GM18858 (cell line): ENCODE results near the gene ASB16.
A peak's percentile ranks its signal among the peaks of the same experiment; 100 is the strongest.
"Not testable (repeated sequence)": the region's sequence is repeated elsewhere in the genome, so short reads cannot be mapped to it uniquely, and the experiment has no call there.

Experiments
- ATAC-seq: cut with Tn5 transposase; IDR thresholded peaks from one replicate; pipeline ENCODE4 v1.9.1; 2021; ENCODE audit not compliant: unreplicated experiment

Gene ASB16

GRCh38 chr17:44146375-44147346 lies 23.8 kb upstream of the ASB16 start:
- no peak for ATAC-seq

- ATAC-seq, result no peak
Measured at GRCh38 chr17:44147812-44148211, 22.7 kb upstream of the ASB16 start.

- not testable (repeated sequence) for ATAC-seq
Measured at GRCh38 chr17:44149066-44149465, 21.4 kb upstream of the ASB16 start.

GRCh38 chr17:44149750-44150329 lies 20.7 kb upstream of the ASB16 start:
- no peak for ATAC-seq

GRCh38 chr17:44152875-44153274 lies 17.6 kb upstream of the ASB16 start:
- no peak for ATAC-seq

GRCh38 chr17:44155488-44155887 lies 15.0 kb upstream of the ASB16 start:
- no peak for ATAC-seq

- no peak for ATAC-seq
Measured at GRCh38 chr17:44159519-44160210, 10.8 kb upstream of the ASB16 start.

- no peak for ATAC-seq
Measured at GRCh38 chr17:44164476-44164875, 6.0 kb upstream of the ASB16 start.

- no peak for ATAC-seq
Measured at GRCh38 chr17:44167181-44167861, 3.2 kb upstream of the ASB16 start.

GRCh38 chr17:44170135-44170498 lies 387 bp upstream of the ASB16 start:
- ATAC-seq, result no peak

GRCh38 chr17:44171931-44172455 lies 1.5 kb downstream of the ASB16 start:
- no peak for ATAC-seq

- ATAC-seq, result no peak
Measured at GRCh38 chr17:44174427-44174826, 3.9 kb downstream of the ASB16 start.

- no peak for ATAC-seq
Measured at GRCh38 chr17:44176257-44176656, 5.8 kb downstream of the ASB16 start.

- no peak for ATAC-seq
Measured at GRCh38 chr17:44176671-44177501, 6.4 kb downstream of the ASB16 start.

GRCh38 chr17:44177640-44178039 lies 7.1 kb downstream of the ASB16 start:
- no peak for ATAC-seq

- no peak for ATAC-seq
Measured at GRCh38 chr17:44178133-44178532, 7.6 kb downstream of the ASB16 start.

- ATAC-seq, result no peak
Measured at GRCh38 chr17:44183024-44183423, 12.5 kb downstream of the ASB16 start.

- no peak for ATAC-seq
Measured at GRCh38 chr17:44184212-44184810, 13.8 kb downstream of the ASB16 start.

GRCh38 chr17:44186307-44187130 lies 16.0 kb downstream of the ASB16 start, which contains the start of gene TMUB2:
Gene TMUB2 (plus strand): TSS chr17:44186972. CDS start chr17:44187709, 737 bp downstream.
- peak; percentile 69 for ATAC-seq
